Stimulated activated naive CD4-positive, alpha-beta T cell (primary cell): ENCODE data around the gene HDDC3.

ENCODE experiments used
- DNase-seq, 6 experiments: peaks; one replicate each; lab custom pipeline; 2025; lab: John Stamatoyannopoulos, UW

HDDC3 gene

GRCh38 chr15:90931828-90932659 lies at the start of gene HDDC3:
HDDC3 (minus strand) TSS chr15:90932549; CDS start chr15:90932540, 9 bp downstream.
- peak; percentile 73 to 91 (median 84) for DNase-seq

GRCh38 chr15:90982135-90982534 lies 49.8 kb upstream of the HDDC3 start:
- no peak for DNase-seq

- DNase-seq = no peak
Observed at GRCh38 chr15:90981681-90982080, 49.3 kb upstream of the HDDC3 start.

- no peak for DNase-seq
Observed at GRCh38 chr15:90979582-90979981, 47.2 kb upstream of the HDDC3 start.

- DNase-seq = no peak
Observed at GRCh38 chr15:90974216-90974615, 41.9 kb upstream of the HDDC3 start.

GRCh38 chr15:90972133-90972532 lies 39.8 kb upstream of the HDDC3 start:
- DNase-seq = no peak

- no peak for DNase-seq
Observed at GRCh38 chr15:90970274-90970673, 37.9 kb upstream of the HDDC3 start.

GRCh38 chr15:90968434-90968833 lies 36.1 kb upstream of the HDDC3 start:
- no peak for DNase-seq

- DNase-seq = no peak
Observed at GRCh38 chr15:90967206-90967605, 34.9 kb upstream of the HDDC3 start.

GRCh38 chr15:90966262-90966661 lies 33.9 kb upstream of the HDDC3 start:
- no peak for DNase-seq

- no peak for DNase-seq
Observed at GRCh38 chr15:90962021-90962420, 29.7 kb upstream of the HDDC3 start.

GRCh38 chr15:90960298-90961091 lies 28.1 kb upstream of the HDDC3 start:
- no peak for DNase-seq

- DNase-seq = no peak
Observed at GRCh38 chr15:90959894-90960293, 27.5 kb upstream of the HDDC3 start.

- DNase-seq = no peak
Observed at GRCh38 chr15:90959028-90959595, 26.8 kb upstream of the HDDC3 start.

GRCh38 chr15:90957791-90958190 lies 25.4 kb upstream of the HDDC3 start:
- DNase-seq = no peak

GRCh38 chr15:90957031-90957790 lies 24.9 kb upstream of the HDDC3 start:
- no peak for DNase-seq

- peak in 5 of 6 experiments; percentile 28 to 57 (median 44) for DNase-seq
Observed at GRCh38 chr15:90956274-90957030, 24.1 kb upstream of the HDDC3 start.

GRCh38 chr15:90955624-90956273 lies 23.4 kb upstream of the HDDC3 start:
- DNase-seq = no peak

GRCh38 chr15:90954712-90955623 lies 22.6 kb upstream of the HDDC3 start, which contains the start of gene RCCD1:
RCCD1 (plus strand) TSS chr15:90954884; CDS start chr15:90956735, 1,851 bp downstream.
- DNase-seq = peak; percentile 76 to 89 (median 82)
